ENCODE data around the gene GBP4.
"Not testable (repeated sequence)": the region's sequence is repeated elsewhere in the genome, so short reads cannot be mapped to it uniquely, and the experiment has no call there.

GBP4 gene, protein sequence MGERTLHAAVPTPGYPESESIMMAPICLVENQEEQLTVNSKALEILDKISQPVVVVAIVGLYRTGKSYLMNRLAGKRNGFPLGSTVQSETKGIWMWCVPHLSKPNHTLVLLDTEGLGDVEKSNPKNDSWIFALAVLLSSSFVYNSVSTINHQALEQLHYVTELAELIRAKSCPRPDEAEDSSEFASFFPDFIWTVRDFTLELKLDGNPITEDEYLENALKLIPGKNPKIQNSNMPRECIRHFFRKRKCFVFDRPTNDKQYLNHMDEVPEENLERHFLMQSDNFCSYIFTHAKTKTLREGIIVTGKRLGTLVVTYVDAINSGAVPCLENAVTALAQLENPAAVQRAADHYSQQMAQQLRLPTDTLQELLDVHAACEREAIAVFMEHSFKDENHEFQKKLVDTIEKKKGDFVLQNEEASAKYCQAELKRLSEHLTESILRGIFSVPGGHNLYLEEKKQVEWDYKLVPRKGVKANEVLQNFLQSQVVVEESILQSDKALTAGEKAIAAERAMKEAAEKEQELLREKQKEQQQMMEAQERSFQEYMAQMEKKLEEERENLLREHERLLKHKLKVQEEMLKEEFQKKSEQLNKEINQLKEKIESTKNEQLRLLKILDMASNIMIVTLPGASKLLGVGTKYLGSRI

DNA sequence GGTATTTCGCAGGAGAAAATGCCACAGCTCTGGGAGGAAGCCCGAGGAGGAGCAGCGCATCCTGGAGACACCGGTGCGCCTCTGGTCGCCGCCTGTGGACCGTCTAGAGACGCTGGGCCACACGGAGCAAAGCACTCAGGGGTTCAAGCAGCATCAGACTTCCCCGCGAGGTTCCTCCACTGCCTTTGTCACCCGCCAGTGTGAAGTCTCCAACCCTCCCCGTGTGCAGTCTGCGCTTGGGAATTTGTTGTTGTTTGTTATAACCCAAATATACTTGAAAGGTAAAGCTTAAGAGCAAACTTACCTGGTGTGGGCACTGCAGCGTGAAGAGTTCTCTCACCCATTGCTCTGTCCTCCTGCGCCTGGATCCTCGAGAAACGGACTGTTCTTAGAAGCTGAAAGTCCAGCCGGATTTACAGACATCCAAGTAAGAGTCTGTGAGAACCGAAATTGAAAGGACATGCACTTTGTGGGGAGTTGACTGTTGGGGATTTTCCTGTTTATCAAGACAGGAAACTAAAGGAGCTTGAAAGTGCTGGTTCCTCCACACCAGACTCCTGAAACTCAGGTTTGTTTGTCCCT is at the start of gene GBP4:
Gene GBP4, minus strand, starts transcription at position 452 of the 582 bp plus-strand sequence. Its CDS starts 108 bp downstream, at position 344.
- peak; percentile 47 for DNase-seq (ENCODE audit: low spot score)

DNA sequence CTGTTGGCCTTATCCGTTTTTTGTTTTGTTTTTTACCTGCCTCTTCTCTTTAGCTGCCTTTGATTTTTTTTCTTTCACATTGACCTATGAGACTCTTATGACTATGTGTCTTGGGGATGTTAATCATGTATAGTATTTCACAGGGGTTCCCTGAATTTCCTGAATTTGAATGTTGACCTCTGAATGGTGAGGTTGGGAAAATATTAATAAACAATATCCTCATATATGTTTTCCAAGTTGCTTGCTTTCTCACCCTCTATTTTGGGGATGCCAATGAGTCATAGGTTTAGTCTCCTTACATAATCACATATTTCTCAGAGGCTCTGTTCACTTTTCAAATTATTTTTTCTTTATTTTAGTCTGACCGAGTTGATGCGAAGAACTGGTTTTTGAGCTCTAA is 44.3 kb upstream of the GBP4 start:
- DNase-seq (ENCODE audit: low spot score) = no peak

- DNase-seq (ENCODE audit: low spot score) = no peak
These were observed 22.6 kb upstream of the GBP4 start for GRCh38 chr1:89221341-89221740.

DNA sequence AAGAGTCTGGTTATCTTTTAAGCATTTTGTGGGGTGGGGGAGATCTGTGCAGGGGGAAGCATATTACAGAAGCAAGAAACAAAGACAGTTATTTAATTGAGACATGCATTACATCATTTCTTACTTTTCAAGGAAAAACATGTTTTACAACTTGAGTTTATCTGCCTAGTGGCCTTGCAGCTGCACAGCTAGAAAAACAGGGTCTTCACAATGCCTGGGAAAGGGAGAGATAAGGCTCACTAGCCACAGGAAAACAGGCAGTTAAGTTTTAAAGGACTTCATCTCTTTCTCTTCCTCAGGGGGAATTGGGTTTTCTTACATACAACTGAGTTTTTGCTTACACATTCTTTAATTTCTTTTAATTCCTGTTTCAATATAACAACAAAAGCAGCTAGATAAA is 21.1 kb upstream of the GBP4 start:
- not testable (repeated sequence) for DNase-seq (ENCODE audit: low spot score)

GRCh38 chr1:89218941-89219340 is 20.2 kb upstream of the GBP4 start:
- not testable (repeated sequence) for DNase-seq (ENCODE audit: low spot score)

- no peak for DNase-seq (ENCODE audit: low spot score)
These were observed 14.6 kb upstream of the GBP4 start for GRCh38 chr1:89213347-89213746.

DNA sequence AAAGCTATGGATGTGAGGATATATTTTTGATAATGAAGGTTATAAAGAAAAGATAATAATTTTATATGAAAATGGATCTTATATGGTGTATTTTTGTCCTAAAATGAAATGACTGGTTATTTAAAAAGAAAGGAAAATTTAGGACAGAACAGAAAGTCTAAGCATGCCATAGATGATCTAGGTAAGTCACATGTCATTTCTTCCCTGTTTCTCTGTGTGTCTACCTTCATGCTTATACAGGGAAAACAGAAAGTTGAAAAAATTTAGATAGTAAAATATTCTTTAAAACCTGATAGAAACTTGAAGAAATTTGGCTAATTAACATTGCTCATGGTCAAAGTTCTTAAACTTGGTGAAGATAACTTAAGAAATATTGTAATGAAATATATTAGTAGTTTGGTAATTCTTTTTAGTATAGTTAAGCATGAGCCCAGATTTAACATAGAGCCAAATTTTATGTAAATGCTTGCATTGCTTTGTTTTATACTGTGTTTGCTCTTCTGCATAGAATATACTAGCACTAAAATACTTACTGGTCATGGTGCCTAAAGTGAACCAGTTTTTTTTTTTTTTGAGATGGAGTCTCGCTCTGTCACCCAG is 12.4 kb upstream of the GBP4 start:
- DNase-seq (ENCODE audit: low spot score) = no peak

GRCh38 chr1:89206373-89206772 is 7.6 kb upstream of the GBP4 start:
- DNase-seq (ENCODE audit: low spot score) = no peak

GRCh38 chr1:89203166-89203565 is 4.4 kb upstream of the GBP4 start:
- DNase-seq (ENCODE audit: low spot score) = peak; percentile 21

- DNase-seq (ENCODE audit: low spot score) = no peak
These were observed 2.5 kb upstream of the GBP4 start for GRCh38 chr1:89201106-89201794.

DNA sequence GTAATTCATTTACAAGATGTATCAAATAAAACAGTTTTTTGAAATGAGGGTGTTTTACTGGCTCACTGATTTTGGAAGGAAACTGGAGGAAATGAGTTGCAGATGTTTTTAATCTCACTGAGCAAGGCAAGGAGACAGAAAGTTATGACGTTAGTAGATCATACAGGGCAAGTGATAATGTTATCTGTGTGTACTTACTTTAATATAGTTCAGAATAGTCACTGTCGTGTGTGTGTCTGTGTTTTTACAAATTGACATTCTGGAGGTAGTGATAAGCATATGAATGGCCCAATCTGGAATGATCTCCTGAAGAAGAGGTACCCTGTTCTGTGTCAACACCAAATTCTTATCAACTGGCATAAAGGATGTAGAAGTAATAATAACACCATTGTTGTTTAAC is 1.9 kb upstream of the GBP4 start:
- peak; percentile 29 for DNase-seq (ENCODE audit: low spot score)

DNA sequence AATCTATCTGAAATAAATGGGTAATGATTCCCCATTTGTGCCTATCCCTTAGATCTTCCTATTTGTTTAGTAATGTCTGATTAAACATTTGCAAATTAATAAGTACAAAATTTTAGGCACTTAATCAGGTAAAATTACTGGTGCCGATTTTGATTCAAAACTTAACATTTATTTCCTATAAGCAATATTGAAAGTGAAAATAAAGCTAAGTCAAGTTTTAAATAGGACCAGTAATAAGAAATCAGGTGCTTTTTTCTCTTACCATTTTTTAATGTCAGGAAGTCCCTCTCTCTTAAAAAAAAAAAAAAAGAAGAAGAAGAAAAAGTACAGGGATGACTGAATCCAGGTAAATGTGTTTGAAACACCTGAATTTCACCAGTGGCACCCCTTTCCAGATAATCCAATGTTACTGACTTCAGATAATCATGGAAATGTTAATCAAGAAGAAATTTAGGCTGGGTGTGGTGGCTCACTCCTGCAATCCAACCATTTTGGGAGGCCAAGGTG is 836 bp upstream of the GBP4 start:
- DNase-seq (ENCODE audit: low spot score) = no peak

GRCh38 chr1:89198081-89198480 is 661 bp downstream of the GBP4 start:
- no peak for DNase-seq (ENCODE audit: low spot score)

GRCh38 chr1:89195476-89195875 is 3.3 kb downstream of the GBP4 start:
- DNase-seq (ENCODE audit: low spot score) = no peak

- DNase-seq (ENCODE audit: low spot score) = no peak
These were observed 7.4 kb downstream of the GBP4 start for GRCh38 chr1:89191314-89191713.

- DNase-seq (ENCODE audit: low spot score) = no peak
These were observed 8.7 kb downstream of the GBP4 start for GRCh38 chr1:89190017-89190416.

GRCh38 chr1:89179343-89179742 is 19.4 kb downstream of the GBP4 start:
- DNase-seq (ENCODE audit: low spot score) = no peak

- DNase-seq (ENCODE audit: low spot score) = no peak
These were observed 21.8 kb downstream of the GBP4 start for GRCh38 chr1:89176971-89177370.

- no peak for DNase-seq (ENCODE audit: low spot score)
These were observed 23.0 kb downstream of the GBP4 start, which contains the start of gene GBP7 for GRCh38 chr1:89175601-89176256. TSS of gene GBP7 (minus strand) at chr1:89176003. CDS start at chr1:89171935, 4,068 bp downstream.

DNA sequence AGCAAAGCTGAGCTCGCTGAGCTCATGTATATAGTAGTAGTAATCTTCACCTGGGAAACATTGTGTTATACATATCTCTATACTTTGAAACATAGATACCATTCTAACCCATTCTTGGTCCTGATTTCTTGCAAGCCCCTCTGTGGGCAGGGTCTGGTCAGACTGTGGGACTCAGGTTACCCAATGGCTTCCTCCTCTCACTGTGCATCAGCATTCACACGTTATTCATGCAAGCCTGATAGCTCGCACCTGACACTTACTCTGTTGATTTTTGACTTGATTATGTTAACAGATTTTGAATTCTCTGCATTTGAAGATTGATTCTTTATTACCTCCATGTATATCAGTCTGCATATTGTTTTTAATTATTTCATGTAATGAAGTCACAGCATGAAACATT is 24.3 kb downstream of the GBP4 start:
- no peak for DNase-seq (ENCODE audit: low spot score)

DNA sequence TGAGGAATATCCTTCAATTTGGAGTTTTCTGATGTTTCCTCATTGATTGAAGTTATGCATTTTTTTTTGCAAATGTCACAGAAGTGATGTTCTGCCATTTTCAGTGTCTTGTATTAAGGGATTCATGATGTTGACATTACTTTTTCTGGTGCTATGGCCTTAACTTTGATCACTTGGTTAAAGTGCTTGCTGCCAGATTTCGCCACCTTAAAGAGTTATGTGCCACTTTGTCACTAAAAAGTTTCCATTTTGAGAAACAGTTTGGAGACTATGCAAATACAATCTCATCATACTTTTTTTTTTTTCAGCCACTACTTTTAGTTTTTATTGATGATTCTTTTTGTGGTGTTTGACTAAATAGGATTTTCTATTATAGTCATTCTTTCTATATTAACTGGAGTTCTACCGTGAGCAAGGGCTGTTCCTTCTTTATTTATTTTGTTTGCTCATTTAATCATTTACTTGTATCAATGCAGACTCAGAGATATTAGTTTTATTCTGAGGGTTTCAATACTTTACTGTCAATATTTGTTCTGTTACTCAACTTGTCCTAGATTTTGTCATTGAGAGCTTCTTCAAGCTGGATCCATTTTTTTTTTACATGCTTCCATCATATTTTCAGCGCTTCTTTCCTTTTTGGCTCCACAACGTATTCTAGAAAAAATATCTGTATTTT is 26.1 kb downstream of the GBP4 start:
- DNase-seq (ENCODE audit: low spot score) = no peak
